HepG2 (cell line): Measurements from ENCODE around the gene CDK10. TPM values are rescaled to one million over a fixed set of nuclear protein-coding genes. Genes with fewer than 3 reads are reported as not detected.

Experiments used
- CEBPZ ChIP-seq: IDR thresholded peaks from 2 replicates; pipeline ENCODE4 v1.6.1; 2012; ENCODE audit warnings: low read length, improper control_type of control experiment
- ZFP36 ChIP-seq: fragments of 150-350 bp; IDR thresholded peaks from 2 replicates; pipeline ENCODE4 v1.6.1; 2018; ENCODE audit warnings: borderline replicate concordance, low read length, low read depth; ENCODE audit not compliant: partially characterized antibody
- polyA plus RNA-seq, 8 experiments: library from polyadenylated mRNA; depleted of rRNA in 3 of 8; stranded (reverse) in 7 of 8; unstranded in 1 of 8; fragments of >200 nt; fragmentation: Illumina TruSeq in 4 of 8; extraction: Trizol in 4 of 8; gene quantifications; 2 replicates each; pipeline versions ENCODE4 v1.2.1 to v1.2.3, GENCODE V29; 2011 to 2016; ENCODE audit warnings: low read depth in 4 of 8, missing spikeins in 1 of 8, mixed read lengths in 1 of 8; ENCODE audit not compliant: insufficient read depth in 1 of 8
- total RNA-seq, 5 experiments: library from RNA; depleted of rRNA; stranded (reverse); fragments of >200 nt; fragmentation: Illumina TruSeq; extraction: Trizol; gene quantifications; 2 replicates each; pipeline ENCODE4 v1.2.3, GENCODE V29; 2016; ENCODE audit warnings: low read depth in 1 of 5
- TF ChIP-seq, protein P1 (sequence below), 2 experiments: fragments of 450-650 bp in 1 of 2; sonication (generic) in 1 of 2; formaldehyde crosslinking in 1 of 2; IDR thresholded peaks; 2 replicates each; pipeline versions ENCODE4 v1.6.1 to v1.8.0; 2016 to 2022; ENCODE audit warnings: antibody characterized with exemption in 1 of 2, mild to moderate bottlenecking in 1 of 2, missing genetic modification reagents in 1 of 2
- TF ChIP-seq, protein P2 (sequence below): sonication (generic); formaldehyde crosslinking; IDR thresholded peaks from 2 replicates; pipeline ENCODE4 v1.5.1; 2020; ENCODE audit warnings: mild to moderate bottlenecking, missing genetic modification reagents

The CDK10 gene
- total and polyA plus RNA-seq, 2 of the 13 experiments (the other 11 are each of a cell fraction or from before 2014, with no cell fraction given): 2.5 to 3.9 TPM

GRCh38 chr16:89678258-89678657 is 8.2 kb upstream of the CDK10 start (continued):
- TF ChIP-seq, protein P1, sequence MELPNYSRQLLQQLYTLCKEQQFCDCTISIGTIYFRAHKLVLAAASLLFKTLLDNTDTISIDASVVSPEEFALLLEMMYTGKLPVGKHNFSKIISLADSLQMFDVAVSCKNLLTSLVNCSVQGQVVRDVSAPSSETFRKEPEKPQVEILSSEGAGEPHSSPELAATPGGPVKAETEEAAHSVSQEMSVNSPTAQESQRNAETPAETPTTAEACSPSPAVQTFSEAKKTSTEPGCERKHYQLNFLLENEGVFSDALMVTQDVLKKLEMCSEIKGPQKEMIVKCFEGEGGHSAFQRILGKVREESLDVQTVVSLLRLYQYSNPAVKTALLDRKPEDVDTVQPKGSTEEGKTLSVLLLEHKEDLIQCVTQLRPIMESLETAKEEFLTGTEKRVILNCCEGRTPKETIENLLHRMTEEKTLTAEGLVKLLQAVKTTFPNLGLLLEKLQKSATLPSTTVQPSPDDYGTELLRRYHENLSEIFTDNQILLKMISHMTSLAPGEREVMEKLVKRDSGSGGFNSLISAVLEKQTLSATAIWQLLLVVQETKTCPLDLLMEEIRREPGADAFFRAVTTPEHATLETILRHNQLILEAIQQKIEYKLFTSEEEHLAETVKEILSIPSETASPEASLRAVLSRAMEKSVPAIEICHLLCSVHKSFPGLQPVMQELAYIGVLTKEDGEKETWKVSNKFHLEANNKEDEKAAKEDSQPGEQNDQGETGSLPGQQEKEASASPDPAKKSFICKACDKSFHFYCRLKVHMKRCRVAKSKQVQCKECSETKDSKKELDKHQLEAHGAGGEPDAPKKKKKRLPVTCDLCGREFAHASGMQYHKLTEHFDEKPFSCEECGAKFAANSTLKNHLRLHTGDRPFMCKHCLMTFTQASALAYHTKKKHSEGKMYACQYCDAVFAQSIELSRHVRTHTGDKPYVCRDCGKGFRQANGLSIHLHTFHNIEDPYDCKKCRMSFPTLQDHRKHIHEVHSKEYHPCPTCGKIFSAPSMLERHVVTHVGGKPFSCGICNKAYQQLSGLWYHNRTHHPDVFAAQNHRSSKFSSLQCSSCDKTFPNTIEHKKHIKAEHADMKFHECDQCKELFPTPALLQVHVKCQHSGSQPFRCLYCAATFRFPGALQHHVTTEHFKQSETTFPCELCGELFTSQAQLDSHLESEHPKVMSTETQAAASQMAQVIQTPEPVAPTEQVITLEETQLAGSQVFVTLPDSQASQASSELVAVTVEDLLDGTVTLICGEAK (IDR thresholded peaks at IDR 0.05): 0 out of 2 replicates have a peak, but pooled peaks have one; percentile 12
- TF ChIP-seq, protein P1 (CRISPR knock-in tag; IDR thresholded peaks at IDR 0.05): no peak
- TF ChIP-seq, protein P2, sequence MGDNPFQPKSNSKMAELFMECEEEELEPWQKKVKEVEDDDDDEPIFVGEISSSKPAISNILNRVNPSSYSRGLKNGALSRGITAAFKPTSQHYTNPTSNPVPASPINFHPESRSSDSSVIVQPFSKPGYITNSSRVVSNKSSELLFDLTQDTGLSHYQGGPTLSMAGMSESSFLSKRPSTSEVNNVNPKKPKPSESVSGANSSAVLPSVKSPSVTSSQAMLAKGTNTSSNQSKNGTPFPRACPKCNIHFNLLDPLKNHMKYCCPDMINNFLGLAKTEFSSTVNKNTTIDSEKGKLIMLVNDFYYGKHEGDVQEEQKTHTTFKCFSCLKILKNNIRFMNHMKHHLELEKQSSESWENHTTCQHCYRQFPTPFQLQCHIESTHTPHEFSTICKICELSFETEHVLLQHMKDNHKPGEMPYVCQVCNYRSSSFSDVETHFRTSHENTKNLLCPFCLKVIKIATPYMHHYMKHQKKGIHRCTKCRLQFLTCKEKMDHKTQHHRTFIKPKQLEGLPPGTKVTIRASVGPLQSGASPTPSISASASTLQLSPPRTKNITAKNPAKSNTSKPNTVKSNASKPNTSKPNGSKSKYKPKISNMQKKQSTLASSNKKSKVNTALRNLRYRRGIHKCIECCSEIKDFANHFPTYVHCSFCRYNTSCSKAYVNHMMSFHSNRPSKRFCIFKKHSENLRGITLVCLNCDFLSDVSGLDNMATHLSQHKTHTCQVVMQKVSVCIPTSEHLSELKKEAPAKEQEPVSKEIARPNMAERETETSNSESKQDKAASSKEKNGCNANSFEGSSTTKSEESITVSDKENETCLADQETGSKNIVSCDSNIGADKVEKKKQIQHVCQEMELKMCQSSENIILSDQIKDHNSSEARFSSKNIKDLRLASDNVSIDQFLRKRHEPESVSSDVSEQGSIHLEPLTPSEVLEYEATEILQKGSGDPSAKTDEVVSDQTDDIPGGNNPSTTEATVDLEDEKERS: peak; percentile 59; the same call in 1 of the 2 replicates
- peak; percentile 43; the same call in 1 of the 2 replicates for TF ChIP-seq CEBPZ
- peak; percentile 92 for TF ChIP-seq ZFP36
- TF ChIP-seq, all 625 proteins: peak for 5
